ENCODE measurements around the gene AGFG1. TPM values are rescaled to one million over a fixed set of nuclear protein-coding genes. Genes with fewer than 3 reads are reported as not detected.

The AGFG1 gene, protein sequence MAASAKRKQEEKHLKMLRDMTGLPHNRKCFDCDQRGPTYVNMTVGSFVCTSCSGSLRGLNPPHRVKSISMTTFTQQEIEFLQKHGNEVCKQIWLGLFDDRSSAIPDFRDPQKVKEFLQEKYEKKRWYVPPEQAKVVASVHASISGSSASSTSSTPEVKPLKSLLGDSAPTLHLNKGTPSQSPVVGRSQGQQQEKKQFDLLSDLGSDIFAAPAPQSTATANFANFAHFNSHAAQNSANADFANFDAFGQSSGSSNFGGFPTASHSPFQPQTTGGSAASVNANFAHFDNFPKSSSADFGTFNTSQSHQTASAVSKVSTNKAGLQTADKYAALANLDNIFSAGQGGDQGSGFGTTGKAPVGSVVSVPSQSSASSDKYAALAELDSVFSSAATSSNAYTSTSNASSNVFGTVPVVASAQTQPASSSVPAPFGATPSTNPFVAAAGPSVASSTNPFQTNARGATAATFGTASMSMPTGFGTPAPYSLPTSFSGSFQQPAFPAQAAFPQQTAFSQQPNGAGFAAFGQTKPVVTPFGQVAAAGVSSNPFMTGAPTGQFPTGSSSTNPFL
- total RNA-seq = 10 to 100 TPM; 10.2 to 16.1 TPM

DNA sequence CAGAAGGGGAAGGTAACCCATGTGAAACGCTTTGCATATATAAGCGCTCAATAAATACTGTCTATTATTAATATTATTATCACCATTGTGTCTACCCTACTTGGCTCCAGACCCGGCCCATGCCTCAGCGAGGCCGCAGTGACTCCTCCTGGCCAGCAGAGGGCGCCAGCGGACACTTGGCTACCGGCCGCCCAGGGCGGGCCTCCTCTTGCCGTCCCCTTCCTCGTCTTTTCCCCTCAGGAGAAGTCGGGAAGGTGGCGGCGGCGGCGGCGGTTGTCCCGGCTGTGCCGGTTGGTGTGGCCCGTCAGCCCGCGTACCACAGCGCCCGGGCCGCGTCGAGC is at the start of gene AGFG1:
Gene AGFG1, plus strand, starts transcription at position 233 of the 341 bp plus-strand sequence. CDS start 266 bp downstream, outside the sequence.
- no peaks in the 10 kb centered on the region for H3K9me3 ChIP-seq
- DNase-seq (peak; percentile 82 to 86 (median 84)), ATAC-seq (peak; percentile 91)
- peak within 1 kb of the TSS; percentile 78 to 91 (median 84) for H3K27ac ChIP-seq
- H3K4me1 ChIP-seq = peaks cover 34% of the 10 kb centered on the region
- H3K4me3 ChIP-seq = peak within 1 kb of the TSS; percentile 96 to 99
- WGBS, 2 donors = 0 to 1% methylated on average over 17 to 25 of the region's 28 CpGs
- H3K27me3 ChIP-seq = no peaks in the 10 kb centered on the region
- H3K36me3 ChIP-seq (replicated peaks in 1 of 2; ENCODE audit: insufficient read depth in 1 of 2, low read depth in 2 of 2) = no peaks in the 10 kb centered on the region
- intact Hi-C loops (cut with DNase I) = no loop called here
- TF ChIP-seq POLR2A (IDR thresholded peaks at IDR 0.05) = peak; percentile 77 to 80 (median 79)
- TF ChIP-seq, protein P1, sequence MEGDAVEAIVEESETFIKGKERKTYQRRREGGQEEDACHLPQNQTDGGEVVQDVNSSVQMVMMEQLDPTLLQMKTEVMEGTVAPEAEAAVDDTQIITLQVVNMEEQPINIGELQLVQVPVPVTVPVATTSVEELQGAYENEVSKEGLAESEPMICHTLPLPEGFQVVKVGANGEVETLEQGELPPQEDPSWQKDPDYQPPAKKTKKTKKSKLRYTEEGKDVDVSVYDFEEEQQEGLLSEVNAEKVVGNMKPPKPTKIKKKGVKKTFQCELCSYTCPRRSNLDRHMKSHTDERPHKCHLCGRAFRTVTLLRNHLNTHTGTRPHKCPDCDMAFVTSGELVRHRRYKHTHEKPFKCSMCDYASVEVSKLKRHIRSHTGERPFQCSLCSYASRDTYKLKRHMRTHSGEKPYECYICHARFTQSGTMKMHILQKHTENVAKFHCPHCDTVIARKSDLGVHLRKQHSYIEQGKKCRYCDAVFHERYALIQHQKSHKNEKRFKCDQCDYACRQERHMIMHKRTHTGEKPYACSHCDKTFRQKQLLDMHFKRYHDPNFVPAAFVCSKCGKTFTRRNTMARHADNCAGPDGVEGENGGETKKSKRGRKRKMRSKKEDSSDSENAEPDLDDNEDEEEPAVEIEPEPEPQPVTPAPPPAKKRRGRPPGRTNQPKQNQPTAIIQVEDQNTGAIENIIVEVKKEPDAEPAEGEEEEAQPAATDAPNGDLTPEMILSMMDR (IDR thresholded peaks at IDR 0.05) = peak; percentile 97 to 100 (median 98)

DNA sequence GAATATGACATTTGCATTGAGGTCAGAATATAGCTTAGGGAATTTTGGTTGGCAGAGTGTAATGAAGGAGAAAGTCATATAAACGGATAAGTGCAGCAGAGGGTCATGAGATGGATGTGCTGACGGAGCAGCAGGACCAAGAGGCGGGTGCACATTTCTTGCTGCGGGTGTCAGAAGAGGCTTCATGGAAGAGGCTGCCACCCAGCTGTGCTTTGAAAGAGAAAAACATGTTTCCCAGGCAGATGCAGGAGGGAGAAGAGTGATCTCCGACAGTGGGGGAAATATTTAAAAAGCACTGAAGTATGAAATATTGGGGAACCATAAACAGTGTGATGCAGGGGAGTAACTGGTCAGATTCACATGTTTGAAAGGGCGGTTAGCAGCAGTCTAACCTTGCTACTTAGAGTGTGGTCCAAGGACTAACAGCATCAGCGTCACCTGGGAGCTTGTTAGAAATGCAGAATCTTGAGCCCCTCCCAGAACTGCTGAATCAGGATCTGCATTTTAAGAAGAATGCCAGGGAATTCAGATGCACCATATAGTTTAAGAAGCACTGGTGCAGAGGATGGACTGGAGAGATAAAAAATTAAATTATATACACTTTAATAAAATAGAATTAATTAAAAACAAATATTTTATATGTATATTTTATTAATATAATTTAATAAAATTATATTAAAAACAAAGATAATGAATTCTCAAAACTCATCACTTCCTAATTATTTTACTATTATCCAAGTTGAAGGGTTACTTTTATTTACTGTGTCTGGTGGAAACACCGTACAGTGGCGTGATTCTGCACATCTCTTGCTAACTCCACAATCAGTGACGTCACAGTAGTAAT is 48.1 kb upstream of the AGFG1 start:
- Histone ChIP-seq H3K27me3 (no peaks in the 10 kb centered on the region), H3K27ac (no peak overlapping the region), H3K9me3 (no peaks in the 10 kb centered on the region), H3K4me3 (no peak overlapping the region), H3K36me3 (replicated peaks in 1 of 2; ENCODE audit: insufficient read depth in 1 of 2, low read depth in 2 of 2) (no peaks in the 10 kb centered on the region), H3K4me1 (no peaks in the 10 kb centered on the region)
- intact Hi-C loops (cut with DNase I) = no loop called here
- no peak for TF ChIP-seq POLR2A (IDR thresholded peaks at IDR 0.05)
- TF ChIP-seq, protein P1 (IDR thresholded peaks at IDR 0.05) = no peak
- ATAC-seq (no peak), DNase-seq (no peak)
- 59 to 64% methylated on average over 10 of the region's 10 CpGs for WGBS, 2 donors

DNA sequence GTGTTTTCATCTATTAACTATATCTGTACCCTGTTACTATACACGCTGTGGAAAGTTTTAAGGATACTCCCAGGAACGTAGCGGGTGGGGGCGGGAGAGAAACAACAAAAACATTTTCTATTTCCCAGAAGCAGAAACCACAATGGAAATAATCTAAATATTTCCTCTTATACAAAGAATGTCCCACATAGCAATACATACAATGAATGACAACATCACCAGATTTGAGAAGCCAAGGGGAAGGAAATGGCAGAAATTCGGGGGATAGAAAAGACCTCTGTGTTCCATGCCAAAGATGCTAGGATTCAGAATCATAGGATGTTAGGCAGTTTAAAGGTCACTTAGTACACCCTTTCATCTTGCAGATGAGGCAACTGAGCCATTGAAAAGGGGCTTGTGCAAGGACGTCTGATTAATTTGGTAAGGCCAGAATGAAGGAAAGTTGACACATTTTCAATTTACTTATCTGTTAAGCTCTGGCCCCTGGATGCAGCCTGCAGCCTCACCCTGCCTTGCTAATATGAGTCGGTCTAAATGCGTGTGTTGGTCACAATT is 43.1 kb upstream of the AGFG1 start:
- TF ChIP-seq POLR2A (IDR thresholded peaks at IDR 0.05) = no peak
- TF ChIP-seq, protein P1 (IDR thresholded peaks at IDR 0.05) = no peak
- DNase-seq (no peak), ATAC-seq (no peak)
- Histone ChIP-seq H3K4me1 (no peaks in the 10 kb centered on the region), H3K9me3 (peaks cover 0 to 3% (median 0%) of the 10 kb centered on the region in 3 donors), H3K27me3 (no peaks in the 10 kb centered on the region), H3K36me3 (replicated peaks in 1 of 2; ENCODE audit: insufficient read depth in 1 of 2, low read depth in 2 of 2) (no peaks in the 10 kb centered on the region), H3K4me3 (no peak overlapping the region), H3K27ac (no peak overlapping the region)
- 65 to 80% methylated on average over 8 of the region's 8 CpGs for WGBS, 2 donors
- intact Hi-C loops (cut with DNase I) = no loop called here

DNA sequence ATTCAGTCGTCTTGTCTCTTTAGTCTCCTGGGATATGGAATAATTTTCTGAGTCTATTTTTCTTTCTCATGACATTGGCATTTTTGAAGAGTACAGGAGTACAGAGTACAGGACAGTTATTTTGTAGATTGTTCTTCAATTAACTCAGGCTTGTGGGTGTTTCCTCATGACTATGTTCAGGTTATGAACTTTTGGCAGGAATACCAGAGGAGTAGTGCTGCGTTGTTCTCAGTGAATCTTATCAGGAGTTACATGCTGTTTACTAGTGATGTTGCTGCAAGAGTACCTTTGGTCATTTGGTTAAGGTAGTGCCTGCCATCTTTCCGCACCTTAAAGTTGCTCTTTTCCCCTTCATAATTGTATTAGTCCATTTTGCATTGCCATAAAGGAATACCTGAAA is 41.3 kb upstream of the AGFG1 start:
- no peak overlapping the region for H3K27ac ChIP-seq
- no peaks in the 10 kb centered on the region for H3K4me1 ChIP-seq
- intact Hi-C loops (cut with DNase I) = no loop called here
- no peak for ATAC-seq
- TF ChIP-seq, protein P1 (IDR thresholded peaks at IDR 0.05) = no peak
- 58 to 63% methylated on average over 3 of the region's 3 CpGs for WGBS, 2 donors
- no peak overlapping the region for H3K4me3 ChIP-seq
- H3K27me3 ChIP-seq = no peaks in the 10 kb centered on the region
- DNase-seq = no peak
- no peaks in the 10 kb centered on the region for H3K36me3 ChIP-seq (replicated peaks in 1 of 2; ENCODE audit: insufficient read depth in 1 of 2, low read depth in 2 of 2)
- H3K9me3 ChIP-seq = peaks cover 0 to 3% (median 0%) of the 10 kb centered on the region in 3 donors

Measured in body of pancreas (tissue), 4 donors.